ENCODE results near the gene HDAC7.

Gene HDAC7

DNA sequence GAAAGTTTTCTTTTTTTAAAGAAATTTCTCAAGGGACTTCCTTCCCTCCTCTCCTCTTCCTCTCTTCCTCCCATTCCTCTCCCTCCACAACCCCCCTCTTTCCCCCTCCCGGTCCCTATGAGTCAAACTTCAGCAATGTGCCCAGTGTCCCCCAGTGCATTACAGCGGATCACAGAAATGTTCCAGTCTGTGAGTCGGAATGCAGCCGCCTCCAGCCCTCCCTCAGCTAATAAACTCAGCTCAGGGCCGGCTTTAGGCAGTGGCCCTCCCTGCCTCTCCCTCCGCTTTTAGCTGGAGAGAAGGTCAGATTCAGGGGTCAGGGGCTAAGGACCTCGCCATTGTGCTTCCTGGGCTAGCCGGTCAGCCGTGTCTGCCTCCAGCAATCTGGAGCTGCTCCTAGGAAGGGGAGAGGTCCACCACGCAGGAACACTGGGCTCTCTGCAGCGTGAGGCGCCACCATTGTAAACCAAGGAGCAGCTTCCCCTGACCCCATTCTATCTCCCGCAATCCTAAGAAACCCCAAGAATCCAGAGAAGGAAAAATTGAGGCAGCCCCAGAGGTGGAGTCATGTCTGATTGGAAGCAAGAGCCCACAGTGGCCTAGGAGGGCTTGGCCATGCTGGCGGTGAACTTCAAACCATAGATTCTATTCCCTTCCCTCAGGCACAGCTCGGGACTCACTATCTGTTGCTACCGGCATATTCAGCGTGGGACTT, 1.1 kb upstream of the HDAC7 start:
- Histone ChIP-seq H3K4me3 (ENCODE audit: low read depth, low read length) (peak overlapping the region; percentile 63), H3K9ac (no peak overlapping the region), H3K27ac (peak overlapping the region; percentile 94), H3K36me3 (ENCODE audit: control insufficient read depth, insufficient read depth, low read length) (no peaks in the 10 kb centered on the region), H3K79me2 (peaks cover 15% of the 10 kb centered on the region), H3K4me2 (ENCODE audit: low read length) (peak overlapping the region; percentile 73), H2AFZ (peak overlapping the region; percentile 66), H3K27me3 (ENCODE audit: control insufficient read depth, insufficient read depth, low read length) (no peaks in the 10 kb centered on the region), H3K9me3 (ENCODE audit: control insufficient read depth, low read length) (no peaks in the 10 kb centered on the region), H3K4me1 (peaks cover 36% of the 10 kb centered on the region)
- TF ChIP-seq CTCF (IDR thresholded peaks at IDR 0.05), result no peak

GRCh38 chr12:47819138-47819895, 386 bp downstream of the HDAC7 start:
- H3K4me2 ChIP-seq (ENCODE audit: low read length), result peak overlapping the region; percentile 91
- H3K9ac ChIP-seq, result peak overlapping the region; percentile 77
- H3K36me3 ChIP-seq (ENCODE audit: control insufficient read depth, insufficient read depth, low read length), result no peaks in the 10 kb centered on the region
- H3K4me1 ChIP-seq, result peaks cover 51% of the 10 kb centered on the region
- peak overlapping the region; percentile 94 for H3K27ac ChIP-seq
- TF ChIP-seq CTCF (IDR thresholded peaks at IDR 0.05), result peak; percentile 27
- no peaks in the 10 kb centered on the region for H3K9me3 ChIP-seq (ENCODE audit: control insufficient read depth, low read length)
- no peaks in the 10 kb centered on the region for H3K27me3 ChIP-seq (ENCODE audit: control insufficient read depth, insufficient read depth, low read length)
- peak overlapping the region; percentile 73 for H3K4me3 ChIP-seq (ENCODE audit: low read depth, low read length)
- peaks cover 24% of the 10 kb centered on the region for H3K79me2 ChIP-seq
- H2AFZ ChIP-seq, result peak overlapping the region; percentile 65

GRCh38 chr12:47818467-47819137, 1.1 kb downstream of the HDAC7 start:
- peak overlapping the region; percentile 94 for H3K27ac ChIP-seq
- H3K27me3 ChIP-seq (ENCODE audit: control insufficient read depth, insufficient read depth, low read length), result no peaks in the 10 kb centered on the region
- peak overlapping the region; percentile 91 for H3K4me2 ChIP-seq (ENCODE audit: low read length)
- H3K36me3 ChIP-seq (ENCODE audit: control insufficient read depth, insufficient read depth, low read length), result no peaks in the 10 kb centered on the region
- H3K4me1 ChIP-seq, result peaks cover 58% of the 10 kb centered on the region
- H3K9me3 ChIP-seq (ENCODE audit: control insufficient read depth, low read length), result no peaks in the 10 kb centered on the region
- peak overlapping the region; percentile 73 for H3K4me3 ChIP-seq (ENCODE audit: low read depth, low read length)
- peaks cover 27% of the 10 kb centered on the region for H3K79me2 ChIP-seq
- TF ChIP-seq CTCF (IDR thresholded peaks at IDR 0.05), result no peak
- peak overlapping the region; percentile 65 for H2AFZ ChIP-seq
- H3K9ac ChIP-seq, result peak overlapping the region; percentile 77

DNA sequence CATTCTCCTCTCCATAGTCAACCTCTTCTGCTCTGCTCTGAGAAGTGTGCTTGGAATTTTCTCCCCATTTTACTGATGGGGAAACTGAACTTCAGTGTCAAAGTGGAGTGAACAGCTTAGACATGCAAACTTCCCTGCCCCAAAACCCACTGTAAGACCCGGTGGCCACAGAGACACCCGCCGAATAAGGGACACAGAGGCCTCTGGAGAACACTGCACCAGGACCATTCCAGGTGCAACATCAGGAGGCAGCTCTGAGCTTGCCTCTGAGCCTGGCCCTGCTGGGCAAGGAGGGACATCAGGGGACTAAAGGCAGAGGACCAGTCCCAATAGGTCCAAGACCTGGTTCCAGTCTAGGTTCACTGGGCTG, 1.7 kb downstream of the HDAC7 start:
- H3K36me3 ChIP-seq (ENCODE audit: control insufficient read depth, insufficient read depth, low read length), result no peaks in the 10 kb centered on the region
- H2AFZ ChIP-seq, result no peak overlapping the region
- H3K4me1 ChIP-seq, result peaks cover 63% of the 10 kb centered on the region
- H3K4me2 ChIP-seq (ENCODE audit: low read length), result peak overlapping the region; percentile 91
- H3K9me3 ChIP-seq (ENCODE audit: control insufficient read depth, low read length), result no peaks in the 10 kb centered on the region
- no peak overlapping the region for H3K9ac ChIP-seq
- TF ChIP-seq CTCF (IDR thresholded peaks at IDR 0.05), result no peak
- H3K4me3 ChIP-seq (ENCODE audit: low read depth, low read length), result peak overlapping the region; percentile 73
- H3K27ac ChIP-seq, result peak overlapping the region; percentile 94
- H3K79me2 ChIP-seq, result peaks cover 27% of the 10 kb centered on the region
- no peaks in the 10 kb centered on the region for H3K27me3 ChIP-seq (ENCODE audit: control insufficient read depth, insufficient read depth, low read length)

All from parathyroid adenoma (tissue), 2 donors.